Measurements from ENCODE around the gene LATS2. TPM values are rescaled to one million over a fixed set of nuclear protein-coding genes. Genes with fewer than 3 reads are reported as not detected.

LATS2 gene
- total RNA-seq, 1 donor from 2014 or later = 25.8 TPM

GRCh38 chr13:21071015-21071414, 9.6 kb upstream of the LATS2 start:
- DNase-seq (ENCODE audit: extremely low spot score in 2 of 2) = no peak
- Histone ChIP-seq H3K36me3 (no peaks in the 10 kb centered on the region), H3K4me1 (peaks cover 32% of the 10 kb centered on the region), H3K27me3 (no peaks in the 10 kb centered on the region), H3K4me3 (no peak overlapping the region), H3K27ac (peak overlapping the region; percentile 52), H3K9me3 (no peaks in the 10 kb centered on the region)
- intact Hi-C loops (cut with DNase I) = loop anchor here (5.0 to 10.0 kb wide), 2 partner anchors 59 to 126 kb away; no protein-coding TSS in a partner anchor
- TF ChIP-seq POLR2AphosphoS5 (IDR thresholded peaks at IDR 0.05; ENCODE audit: insufficient read depth in 1 of 2, low read depth in 1 of 2) (no peak), CTCF (IDR thresholded peaks at IDR 0.05) (no peak), POLR2A (IDR thresholded peaks at IDR 0.05) (no peak)

GRCh38 chr13:21069561-21070004, 8.2 kb upstream of the LATS2 start:
- DNase-seq (ENCODE audit: extremely low spot score in 2 of 2) = no peak
- H3K27ac ChIP-seq = peak overlapping the region; percentile 52
- H3K4me1 ChIP-seq = peaks cover 23% of the 10 kb centered on the region
- intact Hi-C loops (cut with DNase I) = loop anchor here (5.0 to 10.0 kb wide), 2 partner anchors 57 to 125 kb away; no protein-coding TSS in a partner anchor
- no peak for TF ChIP-seq CTCF (IDR thresholded peaks at IDR 0.05)
- TF ChIP-seq POLR2AphosphoS5 (IDR thresholded peaks at IDR 0.05; ENCODE audit: insufficient read depth in 1 of 2, low read depth in 1 of 2) = peak; percentile 17 to 95
- H3K9me3 ChIP-seq = no peaks in the 10 kb centered on the region
- H3K4me3 ChIP-seq = no peak overlapping the region
- no peaks in the 10 kb centered on the region for H3K27me3 ChIP-seq
- H3K36me3 ChIP-seq = no peaks in the 10 kb centered on the region

GRCh38 chr13:21067848-21068247, 6.5 kb upstream of the LATS2 start:
- H3K4me1 ChIP-seq = peaks cover 23% of the 10 kb centered on the region
- intact Hi-C loops (cut with DNase I) = no loop called here
- TF ChIP-seq POLR2AphosphoS5 (IDR thresholded peaks at IDR 0.05; ENCODE audit: insufficient read depth in 1 of 2, low read depth in 1 of 2) = no peak
- no peak for TF ChIP-seq POLR2A (IDR thresholded peaks at IDR 0.05)
- TF ChIP-seq CTCF (IDR thresholded peaks at IDR 0.05) = no peak

GRCh38 chr13:21066946-21067345, 5.6 kb upstream of the LATS2 start:
- Histone ChIP-seq H3K9me3 (no peaks in the 10 kb centered on the region), H3K4me1 (peaks cover 26% of the 10 kb centered on the region), H3K27me3 (no peaks in the 10 kb centered on the region), H3K36me3 (no peaks in the 10 kb centered on the region), H3K4me3 (no peak overlapping the region), H3K27ac (no peak overlapping the region)
- DNase-seq (ENCODE audit: extremely low spot score in 2 of 2) = no peak
- intact Hi-C loops (cut with DNase I) = no loop called here
- TF ChIP-seq CTCF (IDR thresholded peaks at IDR 0.05) (no peak), POLR2AphosphoS5 (IDR thresholded peaks at IDR 0.05; ENCODE audit: insufficient read depth in 1 of 2, low read depth in 1 of 2) (no peak), POLR2A (IDR thresholded peaks at IDR 0.05) (no peak)

More at GRCh38 chr13:21067848-21068247, 6.5 kb upstream of the LATS2 start:
- H3K4me3 ChIP-seq = no peak overlapping the region
- DNase-seq (ENCODE audit: extremely low spot score in 2 of 2) = no peak
- no peaks in the 10 kb centered on the region for H3K9me3 ChIP-seq
- no peaks in the 10 kb centered on the region for H3K27me3 ChIP-seq
- no peak overlapping the region for H3K27ac ChIP-seq
- no peaks in the 10 kb centered on the region for H3K36me3 ChIP-seq

GRCh38 chr13:21065686-21066085, 4.3 kb upstream of the LATS2 start:
- intact Hi-C loops (cut with DNase I) = no loop called here
- TF ChIP-seq CTCF (IDR thresholded peaks at IDR 0.05) (no peak), POLR2A (IDR thresholded peaks at IDR 0.05) (no peak), POLR2AphosphoS5 (IDR thresholded peaks at IDR 0.05; ENCODE audit: insufficient read depth in 1 of 2, low read depth in 1 of 2) (no peak)
- Histone ChIP-seq H3K27me3 (no peaks in the 10 kb centered on the region), H3K27ac (no peak overlapping the region), H3K9me3 (no peaks in the 10 kb centered on the region), H3K4me1 (peaks cover 21% of the 10 kb centered on the region), H3K4me3 (no peak overlapping the region), H3K36me3 (no peaks in the 10 kb centered on the region)
- DNase-seq (ENCODE audit: extremely low spot score in 2 of 2) = no peak
